ENCODE measurements around the gene BCL10.

BCL10 gene

DNA sequence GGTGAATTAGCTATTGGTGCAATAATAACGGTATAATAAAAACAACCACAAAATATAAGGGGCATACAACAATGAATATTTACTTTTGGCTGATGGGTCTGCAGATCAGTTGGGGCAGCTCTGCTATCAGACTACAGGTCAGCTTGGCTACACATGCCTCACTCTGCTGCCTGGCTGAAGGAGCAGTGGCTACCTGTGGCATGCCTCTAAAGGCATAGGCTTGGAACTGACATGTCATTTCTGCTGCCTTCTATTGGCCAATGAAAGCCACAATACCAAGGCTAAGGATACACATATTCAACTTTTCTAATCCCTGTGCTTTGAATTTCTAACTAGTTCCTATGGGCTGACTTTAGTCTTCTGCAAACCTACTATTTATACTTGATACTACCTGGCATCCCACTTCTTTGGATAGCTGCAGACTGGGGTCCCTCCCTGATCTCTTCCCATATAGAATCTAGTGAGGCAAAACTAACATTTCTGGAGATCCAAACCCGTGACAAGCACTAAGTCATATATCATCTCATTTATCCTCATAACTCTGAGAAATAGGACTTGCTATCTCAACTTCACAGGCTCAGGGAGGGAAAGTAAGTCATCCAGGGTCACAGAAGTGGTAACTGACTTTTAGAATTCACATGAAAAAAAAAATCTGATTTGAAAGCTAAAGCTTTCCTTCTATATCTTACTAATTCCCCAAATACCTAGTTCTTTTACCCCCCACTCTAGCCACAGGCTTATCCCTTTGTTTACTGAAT is 56.4 kb downstream of the BCL10 start:
- DNase-seq: no peak

DNA sequence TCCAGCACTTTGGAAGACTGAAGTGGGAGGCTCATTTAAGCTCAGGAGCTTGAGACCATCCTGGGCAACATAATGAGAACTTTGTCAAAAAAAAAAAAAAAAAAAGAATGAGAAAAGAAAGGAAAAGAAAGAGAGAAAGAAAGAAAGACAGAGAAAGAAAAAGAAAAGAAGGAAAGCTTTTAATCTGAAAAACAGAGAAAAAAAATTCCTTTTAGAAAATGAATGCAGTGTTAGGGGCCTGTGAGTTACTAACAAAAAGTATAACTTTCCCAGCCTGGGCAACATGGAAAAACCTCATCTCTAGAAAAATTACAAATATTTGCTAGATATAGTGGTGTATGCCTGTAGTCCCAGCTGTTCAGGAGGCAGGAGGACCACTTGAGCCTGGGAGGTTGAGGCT is 59.7 kb downstream of the BCL10 start:
- DNase-seq: no peak
